GM12873 (cell line): ENCODE data around the gene HAO2.

Experiments used
- CTCF ChIP-seq: IDR thresholded peaks from 2 replicates; pipeline ENCODE4 v1.5.1; 2012; ENCODE audit warnings: low read depth, mild to moderate bottlenecking, moderate library complexity, low read length, control low read depth; ENCODE audit not compliant: insufficient read depth; ENCODE audit errors: missing control alignments

HAO2 gene

GRCh38 chr1:119336848-119337247 lies 31.7 kb upstream of the HAO2 start:
- no peak for TF ChIP-seq CTCF

- TF ChIP-seq CTCF, result no peak
These were observed 30.6 kb upstream of the HAO2 start for GRCh38 chr1:119338004-119338403.

GRCh38 chr1:119338757-119339156 lies 29.8 kb upstream of the HAO2 start:
- TF ChIP-seq CTCF, result no peak

- TF ChIP-seq CTCF, result no peak
These were observed 27.7 kb upstream of the HAO2 start for GRCh38 chr1:119340861-119341261.

GRCh38 chr1:119341372-119341947 lies 27.1 kb upstream of the HAO2 start:
- TF ChIP-seq CTCF, result no peak

- no peak for TF ChIP-seq CTCF
These were observed 23.2 kb upstream of the HAO2 start for GRCh38 chr1:119345398-119345797.

GRCh38 chr1:119347858-119348257 lies 20.7 kb upstream of the HAO2 start:
- no peak for TF ChIP-seq CTCF
